H54 (cell line): ENCODE measurements around the gene RNH1.

Source experiments
- DNase-seq: peaks from one replicate; pipeline ENCODE4 v3.0.0; 2011; ENCODE audit warnings: low spot score, mixed read lengths; ENCODE audit not compliant: insufficient read length
- FAIRE-seq: peaks from 3 replicates; lab custom pipeline; 2011; peaks lifted over from hg19 to GRCh38; lab: Jason Lieb, UNC
- POLR2A ChIP-seq: IDR thresholded peaks from 2 replicates; pipeline ENCODE4 v1.6.1; 2011; ENCODE audit warnings: low read depth, mild to moderate bottlenecking, low read length

The RNH1 gene

GRCh38 chr11:506995-507726 lies at the start of gene RNH1:
Gene RNH1, minus strand, starts transcription at chr11:507242. Its CDS starts 5,080 bp downstream, at chr11:502162.
- peak; percentile 94 for DNase-seq
- FAIRE-seq = no peak
- TF ChIP-seq POLR2A = peak; percentile 86

- FAIRE-seq (no peak), DNase-seq (no peak)
- no peak for TF ChIP-seq POLR2A
Measured at GRCh38 chr11:555780-556661, 49.0 kb upstream of the RNH1 start.

GRCh38 chr11:555227-555779 lies 48.3 kb upstream of the RNH1 start:
- FAIRE-seq (no peak), DNase-seq (no peak)
- no peak for TF ChIP-seq POLR2A

GRCh38 chr11:554428-555226 lies 47.6 kb upstream of the RNH1 start:
- DNase-seq = peak; percentile 92
- no peak for FAIRE-seq
- TF ChIP-seq POLR2A = no peak

GRCh38 chr11:553988-554340 lies 46.9 kb upstream of the RNH1 start:
- TF ChIP-seq POLR2A = no peak
- no peak for DNase-seq
- FAIRE-seq = no peak

GRCh38 chr11:553083-553987 lies 46.3 kb upstream of the RNH1 start:
- no peak for FAIRE-seq
- DNase-seq = no peak

GRCh38 chr11:551596-551995 lies 44.6 kb upstream of the RNH1 start:
- TF ChIP-seq POLR2A = no peak
- DNase-seq (no peak), FAIRE-seq (no peak)

More at GRCh38 chr11:553083-553987, 46.3 kb upstream of the RNH1 start:
- no peak for TF ChIP-seq POLR2A

GRCh38 chr11:551131-551530 lies 44.1 kb upstream of the RNH1 start:
- no peak for DNase-seq
- FAIRE-seq = no peak

GRCh38 chr11:550746-551085 lies 43.7 kb upstream of the RNH1 start:
- DNase-seq (no peak), FAIRE-seq (no peak)
- TF ChIP-seq POLR2A = no peak

More at GRCh38 chr11:551131-551530, 44.1 kb upstream of the RNH1 start:
- no peak for TF ChIP-seq POLR2A

GRCh38 chr11:550021-550745 lies 43.1 kb upstream of the RNH1 start:
- no peak for TF ChIP-seq POLR2A
- FAIRE-seq (no peak), DNase-seq (no peak)

- no peak for TF ChIP-seq POLR2A
- FAIRE-seq = no peak
- DNase-seq = no peak
Measured at GRCh38 chr11:548700-549603, 41.9 kb upstream of the RNH1 start.
